Measurements from ENCODE around the gene TTC33.
"Not testable (repeated sequence)": the region's sequence is repeated elsewhere in the genome, so short reads cannot be mapped to it uniquely, and the experiment has no call there.

TTC33 gene

GRCh38 chr5:40651201-40651600 lies 104.6 kb downstream of the TTC33 start:
- DNase-seq = no peak

- DNase-seq = peak; percentile 26 to 37
Measured at GRCh38 chr5:40649463-40650030, 106.2 kb downstream of the TTC33 start.

GRCh38 chr5:40648150-40648549 lies 107.6 kb downstream of the TTC33 start:
- no peak for DNase-seq

- no peak for DNase-seq
Measured at GRCh38 chr5:40646266-40646665, 109.5 kb downstream of the TTC33 start.

- not testable (repeated sequence) for DNase-seq
Measured at GRCh38 chr5:40639531-40639930, 116.2 kb downstream of the TTC33 start.

- DNase-seq = no peak
Measured at GRCh38 chr5:40634593-40634992, 121.2 kb downstream of the TTC33 start.

- DNase-seq = no peak
Measured at GRCh38 chr5:40634154-40634553, 121.6 kb downstream of the TTC33 start.

GRCh38 chr5:40631236-40631635 lies 124.5 kb downstream of the TTC33 start:
- no peak for DNase-seq

GRCh38 chr5:40630126-40630525 lies 125.6 kb downstream of the TTC33 start:
- no peak for DNase-seq

GRCh38 chr5:40628407-40628806 lies 127.4 kb downstream of the TTC33 start:
- DNase-seq = peak; percentile 59 to 84

GRCh38 chr5:40627706-40628105 lies 128.1 kb downstream of the TTC33 start:
- no peak for DNase-seq

- no peak for DNase-seq
Measured at GRCh38 chr5:40626801-40627200, 129.0 kb downstream of the TTC33 start.

- DNase-seq = no peak
Measured at GRCh38 chr5:40623480-40624420, 132.0 kb downstream of the TTC33 start.

GRCh38 chr5:40622463-40623252 lies 133.1 kb downstream of the TTC33 start:
- no peak for DNase-seq

GRCh38 chr5:40619421-40619820 lies 136.3 kb downstream of the TTC33 start:
- no peak for DNase-seq

- no peak for DNase-seq
Measured at GRCh38 chr5:40618926-40619325, 136.8 kb downstream of the TTC33 start.

GRCh38 chr5:40616781-40617180 lies 139.0 kb downstream of the TTC33 start:
- peak; percentile 85 to 88 for DNase-seq

- DNase-seq = peak; percentile 73 to 93
Measured at GRCh38 chr5:40615586-40616170, 140.1 kb downstream of the TTC33 start.

- no peak for DNase-seq
Measured at GRCh38 chr5:40614923-40615585, 140.7 kb downstream of the TTC33 start.

- no peak for DNase-seq
Measured at GRCh38 chr5:40614466-40614865, 141.3 kb downstream of the TTC33 start.

GRCh38 chr5:40607202-40607601 lies 148.6 kb downstream of the TTC33 start:
- no peak for DNase-seq

GRCh38 chr5:40606077-40606765 lies 149.5 kb downstream of the TTC33 start:
- no peak for DNase-seq

Measured in inflammatory macrophage (primary cell).